DND-41 (cell line): ENCODE measurements around the gene ITSN1.

Experiments used
- ATAC-seq: fragments of 200-7000 bp; cut with Tn5 transposase; 3 replicates; pipeline ENCODE4 v1.9.1; 2021; ENCODE audit warnings: low read depth; ENCODE audit not compliant: insufficient read depth
- DNase-seq: peaks from one replicate; pipeline ENCODE4 v3.0.0-alpha.2; 2020
- H2AFZ ChIP-seq: 2 replicates; pipeline ENCODE4 v1.6.0; 2012; ENCODE audit warnings: low read depth, low read length
- H3K27ac ChIP-seq: 2 replicates; pipeline ENCODE4 v1.5.1; 2012; ENCODE audit warnings: low read length, inconsistent platforms
- H3K27me3 ChIP-seq: fragments of 200-600 bp; sonication (generic); 2 replicates; pipeline ENCODE4 v1.6.0; 2012; ENCODE audit warnings: low read length, mild to moderate bottlenecking, inconsistent platforms; ENCODE audit not compliant: insufficient read depth, poor library complexity
- H3K36me3 ChIP-seq: 2 replicates; pipeline ENCODE4 v1.5.1; 2012; ENCODE audit warnings: low read length, inconsistent platforms; ENCODE audit not compliant: insufficient read depth
- H3K4me1 ChIP-seq: 2 replicates; pipeline ENCODE4 v1.5.1; 2012; ENCODE audit warnings: mild to moderate bottlenecking, low read length; ENCODE audit not compliant: insufficient read depth
- H3K4me2 ChIP-seq: 2 replicates; pipeline ENCODE4 v1.6.0; 2012; ENCODE audit warnings: mild to moderate bottlenecking, moderate library complexity, low read length, inconsistent platforms; ENCODE audit not compliant: insufficient read depth
- H3K4me3 ChIP-seq, 2 experiments: fragments of 200-600 bp in 1 of 2; shearing (Covaris generic) in 1 of 2; 2 replicates each; pipeline ENCODE4 v1.5.1; 2012 to 2016; ENCODE audit warnings: inconsistent platforms in 2 of 2, low read length in 2 of 2, mild to moderate bottlenecking in 2 of 2, low read depth in 1 of 2, moderate library complexity in 1 of 2
- H3K79me2 ChIP-seq: 2 replicates; pipeline ENCODE4 v1.6.0; 2012; ENCODE audit warnings: low read length, inconsistent platforms; ENCODE audit not compliant: insufficient read depth
- H3K9ac ChIP-seq: 2 replicates; pipeline ENCODE4 v1.6.0; 2012; ENCODE audit warnings: low read depth, mild to moderate bottlenecking, inconsistent platforms, low read length, moderate library complexity
- H3K9me3 ChIP-seq: 2 replicates; pipeline ENCODE4 v1.5.1; 2012; ENCODE audit warnings: low read length, moderate library complexity, mild to moderate bottlenecking, inconsistent platforms; ENCODE audit not compliant: insufficient read depth, severe bottlenecking
- H4K20me1 ChIP-seq: 2 replicates; pipeline ENCODE4 v1.6.0; 2012; ENCODE audit warnings: low read length; ENCODE audit not compliant: insufficient read depth
- EZH2 ChIP-seq: IDR thresholded peaks from 3 replicates; pipeline ENCODE4 v1.6.1; 2012; ENCODE audit warnings: borderline replicate concordance, low read depth, mild to moderate bottlenecking, moderate library complexity, low read length, inconsistent platforms; ENCODE audit not compliant: severe bottlenecking
- TF ChIP-seq, protein P1 (sequence below): IDR thresholded peaks from 2 replicates; pipeline ENCODE4 v1.5.1; 2012; ENCODE audit warnings: borderline replicate concordance, low read length, moderate library complexity, mild to moderate bottlenecking; ENCODE audit not compliant: poor library complexity, severe bottlenecking; ENCODE audit errors: extremely low read depth

ITSN1 gene

DNA sequence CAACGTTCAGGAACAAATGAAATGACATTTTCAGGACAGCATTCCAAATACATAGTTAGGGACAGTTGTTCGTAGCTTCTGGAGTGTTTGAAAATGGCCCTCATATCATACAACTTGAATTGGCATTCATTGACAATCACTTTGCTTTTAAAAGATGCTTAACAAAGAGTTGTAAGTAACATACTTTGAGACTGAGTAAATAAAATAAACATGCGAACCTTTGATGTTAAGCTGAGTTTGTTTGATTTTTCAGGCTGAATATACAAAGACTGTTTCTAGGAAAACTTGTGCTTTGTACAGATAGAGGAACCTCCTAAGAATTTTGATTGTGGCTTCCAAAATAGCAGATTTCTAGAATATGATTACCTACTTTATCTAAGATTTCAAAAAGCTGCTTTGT lies 45.3 kb downstream of the ITSN1 start:
- Histone ChIP-seq H2AFZ (no peak overlapping the region), H3K4me1 (no peaks in the 10 kb centered on the region), H3K9ac (no peak overlapping the region), H4K20me1 (no peaks in the 10 kb centered on the region; the same call in 1 of the 2 replicates), H3K79me2 (peaks cover 7% of the 10 kb centered on the region; the same call in 1 of the 2 replicates), H3K36me3 (no peaks in the 10 kb centered on the region), H3K27ac (no peak overlapping the region), H3K9me3 (no peaks in the 10 kb centered on the region), H3K4me2 (no peak overlapping the region), H3K27me3 (no peaks in the 10 kb centered on the region), H3K4me3 (no peak overlapping the region)
- DNase-seq (no peak), ATAC-seq (no peak)
- TF ChIP-seq EZH2 = no peak
- TF ChIP-seq, protein P1, sequence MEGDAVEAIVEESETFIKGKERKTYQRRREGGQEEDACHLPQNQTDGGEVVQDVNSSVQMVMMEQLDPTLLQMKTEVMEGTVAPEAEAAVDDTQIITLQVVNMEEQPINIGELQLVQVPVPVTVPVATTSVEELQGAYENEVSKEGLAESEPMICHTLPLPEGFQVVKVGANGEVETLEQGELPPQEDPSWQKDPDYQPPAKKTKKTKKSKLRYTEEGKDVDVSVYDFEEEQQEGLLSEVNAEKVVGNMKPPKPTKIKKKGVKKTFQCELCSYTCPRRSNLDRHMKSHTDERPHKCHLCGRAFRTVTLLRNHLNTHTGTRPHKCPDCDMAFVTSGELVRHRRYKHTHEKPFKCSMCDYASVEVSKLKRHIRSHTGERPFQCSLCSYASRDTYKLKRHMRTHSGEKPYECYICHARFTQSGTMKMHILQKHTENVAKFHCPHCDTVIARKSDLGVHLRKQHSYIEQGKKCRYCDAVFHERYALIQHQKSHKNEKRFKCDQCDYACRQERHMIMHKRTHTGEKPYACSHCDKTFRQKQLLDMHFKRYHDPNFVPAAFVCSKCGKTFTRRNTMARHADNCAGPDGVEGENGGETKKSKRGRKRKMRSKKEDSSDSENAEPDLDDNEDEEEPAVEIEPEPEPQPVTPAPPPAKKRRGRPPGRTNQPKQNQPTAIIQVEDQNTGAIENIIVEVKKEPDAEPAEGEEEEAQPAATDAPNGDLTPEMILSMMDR = no peak

DNA sequence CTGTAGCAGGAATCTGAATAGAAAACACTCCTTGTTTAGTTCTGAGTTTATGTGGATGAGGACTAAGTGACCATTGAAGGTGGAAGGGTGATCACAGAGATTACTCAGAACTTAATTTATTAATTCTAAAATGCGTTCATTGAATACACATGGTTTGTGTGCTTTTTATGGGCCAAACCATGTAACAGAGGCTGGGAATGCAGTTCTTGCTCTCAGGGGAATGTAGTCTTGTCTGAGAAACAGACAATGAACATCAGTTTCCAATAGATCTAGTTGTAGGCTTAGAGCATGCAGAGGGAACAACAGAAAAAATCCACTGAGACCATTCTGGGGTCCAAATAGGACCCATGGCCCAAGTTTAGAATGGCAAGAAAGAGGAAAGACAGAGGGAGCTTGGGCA lies 46.1 kb downstream of the ITSN1 start:
- TF ChIP-seq EZH2 = no peak
- TF ChIP-seq, protein P1 = no peak
- H3K9me3 ChIP-seq = no peaks in the 10 kb centered on the region
- H3K27ac ChIP-seq = no peak overlapping the region
- no peak overlapping the region for H3K4me3 ChIP-seq
- no peak for DNase-seq
- H3K36me3 ChIP-seq = no peaks in the 10 kb centered on the region
- no peak overlapping the region for H2AFZ ChIP-seq
- ATAC-seq = no peak
- H3K9ac ChIP-seq = no peak overlapping the region
- no peak overlapping the region for H3K4me2 ChIP-seq
- H3K27me3 ChIP-seq = no peaks in the 10 kb centered on the region
- no peaks in the 10 kb centered on the region; the same call in 1 of the 2 replicates for H4K20me1 ChIP-seq
- no peaks in the 10 kb centered on the region for H3K4me1 ChIP-seq
- peaks cover 7% of the 10 kb centered on the region; the same call in 1 of the 2 replicates for H3K79me2 ChIP-seq

DNA sequence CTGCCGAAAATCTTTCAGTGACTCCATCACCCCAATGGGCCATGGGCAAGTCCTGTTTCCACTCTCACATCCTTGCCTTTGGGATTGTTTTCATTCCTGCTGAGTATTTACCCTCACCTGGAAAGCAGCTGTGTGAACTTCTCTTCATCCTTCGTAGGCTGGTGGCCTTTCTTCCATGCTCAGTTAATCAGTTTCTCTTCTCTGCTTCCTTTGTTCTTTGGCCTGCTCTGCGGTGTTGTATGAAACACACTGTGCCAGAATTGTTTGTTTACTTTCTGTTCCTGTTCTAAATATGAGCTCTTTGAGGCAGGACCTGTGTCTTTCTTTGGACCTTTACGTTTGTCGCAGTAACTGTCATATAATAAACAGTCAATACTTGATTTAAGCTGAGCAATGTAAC lies 48.6 kb downstream of the ITSN1 start:
- H3K79me2 ChIP-seq = peaks cover 7% of the 10 kb centered on the region; the same call in 1 of the 2 replicates
- no peaks in the 10 kb centered on the region for H3K9me3 ChIP-seq
- H3K4me3 ChIP-seq = no peak overlapping the region
- no peak overlapping the region for H3K9ac ChIP-seq
- no peak overlapping the region for H3K4me2 ChIP-seq
- TF ChIP-seq, protein P1 = no peak
- no peak for TF ChIP-seq EZH2
- no peaks in the 10 kb centered on the region; the same call in 1 of the 2 replicates for H4K20me1 ChIP-seq
- no peaks in the 10 kb centered on the region for H3K4me1 ChIP-seq
- H2AFZ ChIP-seq = no peak overlapping the region
- H3K36me3 ChIP-seq = no peaks in the 10 kb centered on the region
- no peak overlapping the region for H3K27ac ChIP-seq
- DNase-seq (no peak), ATAC-seq (no peak)
- no peaks in the 10 kb centered on the region for H3K27me3 ChIP-seq

DNA sequence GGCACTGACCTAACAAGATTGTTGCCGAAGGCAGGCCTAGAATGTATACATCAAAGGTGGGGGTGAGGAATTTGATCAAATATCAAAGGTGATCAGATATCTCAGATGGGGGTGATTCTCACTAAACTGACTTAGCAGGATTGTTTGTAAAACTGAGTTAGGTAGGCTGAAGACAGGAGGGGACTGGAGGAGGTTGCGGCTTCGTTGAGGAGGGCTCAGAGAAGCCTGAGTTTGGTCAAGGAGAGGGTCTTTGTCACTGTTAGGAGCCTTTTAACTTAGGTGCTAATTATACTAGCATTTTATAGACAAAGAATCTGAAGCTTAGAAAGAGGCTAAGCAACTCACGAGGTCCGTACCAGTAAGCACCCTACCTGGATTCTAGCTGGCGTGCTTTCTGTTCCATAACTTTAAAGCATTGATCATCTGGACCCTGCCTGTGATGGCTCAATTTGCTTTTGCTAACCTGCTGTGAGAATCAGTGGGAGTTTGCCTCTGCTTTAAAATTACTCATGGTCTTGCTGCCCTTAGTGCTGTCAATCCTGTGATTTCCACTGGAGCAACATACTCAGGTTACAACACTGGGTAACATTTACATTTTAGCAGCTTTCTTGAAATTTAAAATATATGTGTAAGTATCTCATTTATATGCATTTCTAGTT lies 49.8 kb downstream of the ITSN1 start:
- H3K4me2 ChIP-seq = no peak overlapping the region
- no peaks in the 10 kb centered on the region for H3K4me1 ChIP-seq
- H3K9me3 ChIP-seq = no peaks in the 10 kb centered on the region
- no peak for ATAC-seq
- no peak for DNase-seq
- no peaks in the 10 kb centered on the region for H3K27me3 ChIP-seq
- TF ChIP-seq EZH2 = no peak
- TF ChIP-seq, protein P1 = no peak
- H3K79me2 ChIP-seq = peaks cover 7% of the 10 kb centered on the region; the same call in 1 of the 2 replicates
- no peaks in the 10 kb centered on the region; the same call in 1 of the 2 replicates for H4K20me1 ChIP-seq
- H3K9ac ChIP-seq = no peak overlapping the region
- no peaks in the 10 kb centered on the region for H3K36me3 ChIP-seq
- H3K27ac ChIP-seq = no peak overlapping the region
- no peak overlapping the region for H3K4me3 ChIP-seq
- H2AFZ ChIP-seq = no peak overlapping the region
